Esophagus muscularis mucosa (tissue), 4 donors: ENCODE measurements around the gene ASAP2. TPM values are rescaled to one million over a fixed set of nuclear protein-coding genes. Genes with fewer than 3 reads are reported as not detected.

Experiments
- DNase-seq: peaks from one replicate; pipeline ENCODE4 v3.0.0-alpha.2; 2017; ENCODE audit errors: extremely low spot score
- H3K27ac ChIP-seq, 4 donors: fragments of 200-600 bp; sonication (generic); replicated peaks in 1 of 4; 1 replicate in 3 of 4; 2 replicates in 1 of 4; pipeline ENCODE4 v1.5.1; 2016 to 2019; ENCODE audit warnings: mild to moderate bottlenecking in 1 of 4
- H3K27me3 ChIP-seq, 4 donors: fragments of 200-600 bp; sonication (generic); one replicate each; pipeline versions ENCODE4 v1.5.1 to v1.6.0; 2016 to 2019
- H3K36me3 ChIP-seq, 4 donors: fragments of 200-600 bp; sonication (generic); one replicate each; pipeline ENCODE4 v1.5.1; 2016 to 2019
- H3K4me1 ChIP-seq, 4 donors: fragments of 200-600 bp; sonication (generic); one replicate each; pipeline ENCODE4 v1.5.1; 2016 to 2019
- H3K4me3 ChIP-seq, 4 donors: fragments of 200-600 bp; sonication (generic); 1 replicate in 2 of 4; 2 replicates in 2 of 4; pipeline ENCODE4 v1.5.1; 2016 to 2019; ENCODE audit warnings: mild to moderate bottlenecking in 4 of 4, moderate library complexity in 1 of 4
- H3K9me3 ChIP-seq, 4 donors: fragments of 200-600 bp; sonication (generic); 1 replicate in 3 of 4; 2 replicates in 1 of 4; pipeline ENCODE4 v1.5.1; 2016 to 2019
- EP300 ChIP-seq: sonication (generic); formaldehyde crosslinking; IDR thresholded peaks from one replicate; pipeline ENCODE4 v1.6.1; 2017; ENCODE audit warnings: antibody characterized with exemption
- POLR2A ChIP-seq: fragments of 450-650 bp; IDR thresholded peaks from one replicate; pipeline ENCODE4 v1.6.1; 2017; ENCODE audit warnings: antibody characterized with exemption, moderate library complexity, mild to moderate bottlenecking, low read depth
- POLR2AphosphoS5 ChIP-seq, 2 donors: sonication (generic); formaldehyde crosslinking; IDR thresholded peaks; one replicate each; pipeline ENCODE4 v1.6.1; 2017; ENCODE audit warnings: antibody characterized with exemption in 2 of 2
- WGBS: methylation state at CpG from one replicate; pipeline ENCODE4 v1.1.5; 2018; 5-methylcytosine and 5-hydroxymethylcytosine counted together
- intact Hi-C: fragments of 100-400 bp; cut with DNase I; formaldehyde crosslinking; loops from one replicate; pipeline ENCODE4 v1.15.1; 2023
- total RNA-seq, 4 donors: library from RNA; depleted of rRNA; stranded (reverse); fragments of >200 nt; gene quantifications; one replicate each; pipeline versions ENCODE4 v1.1.0 to v1.2.1, GENCODE V29; 2016
- TF ChIP-seq, protein P1 (sequence below), 3 experiments: fragments of 200-600 bp in 2 of 3; fragments of 450-650 bp in 1 of 3; sonication (generic) in 2 of 3; IDR thresholded peaks; one replicate each; pipeline ENCODE4 v1.5.1; 2017 to 2019; ENCODE audit warnings: antibody characterized with exemption in 3 of 3, mild to moderate bottlenecking in 2 of 3, moderate library complexity in 1 of 3

Gene ASAP2
- total RNA-seq, 4 donors from 2014 or later: 18.7 to 24.0 (median 21.3) TPM

DNA sequence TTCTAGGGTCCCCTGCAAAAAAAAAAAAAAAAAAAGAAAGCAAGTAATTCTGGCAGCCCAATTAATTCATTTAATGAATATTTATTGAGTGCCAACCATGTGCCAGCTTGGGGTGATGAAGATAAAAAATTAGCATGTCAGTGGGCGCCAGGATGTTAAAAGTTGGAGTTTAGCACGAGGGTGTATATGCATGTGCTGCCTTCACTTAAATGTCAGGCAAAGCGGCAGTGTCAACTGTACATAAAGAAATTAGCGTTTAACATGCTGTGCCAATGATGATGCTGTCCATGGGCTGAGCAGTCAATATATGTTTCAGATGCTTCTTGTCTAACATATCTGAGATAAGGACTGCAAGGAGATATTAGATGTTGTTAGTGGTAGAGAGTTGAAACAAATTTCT lies 49.5 kb downstream of the ASAP2 start:
- Histone ChIP-seq H3K4me1 (peaks cover 63 to 71% (median 68%) of the 10 kb centered on the region in 4 donors), H3K9me3 (no peaks in the 10 kb centered on the region), H3K4me3 (no peak overlapping the region), H3K36me3 (no peaks in the 10 kb centered on the region), H3K27ac (no peak overlapping the region), H3K27me3 (no peaks in the 10 kb centered on the region)
- WGBS: 79% methylated on average over 4 of the region's 4 CpGs
- intact Hi-C loops: no loop called here
- TF ChIP-seq POLR2A: no peak
- no peak for TF ChIP-seq POLR2AphosphoS5 (IDR thresholded peaks at IDR 0.05)
- no peak for TF ChIP-seq EP300
- TF ChIP-seq, protein P1, sequence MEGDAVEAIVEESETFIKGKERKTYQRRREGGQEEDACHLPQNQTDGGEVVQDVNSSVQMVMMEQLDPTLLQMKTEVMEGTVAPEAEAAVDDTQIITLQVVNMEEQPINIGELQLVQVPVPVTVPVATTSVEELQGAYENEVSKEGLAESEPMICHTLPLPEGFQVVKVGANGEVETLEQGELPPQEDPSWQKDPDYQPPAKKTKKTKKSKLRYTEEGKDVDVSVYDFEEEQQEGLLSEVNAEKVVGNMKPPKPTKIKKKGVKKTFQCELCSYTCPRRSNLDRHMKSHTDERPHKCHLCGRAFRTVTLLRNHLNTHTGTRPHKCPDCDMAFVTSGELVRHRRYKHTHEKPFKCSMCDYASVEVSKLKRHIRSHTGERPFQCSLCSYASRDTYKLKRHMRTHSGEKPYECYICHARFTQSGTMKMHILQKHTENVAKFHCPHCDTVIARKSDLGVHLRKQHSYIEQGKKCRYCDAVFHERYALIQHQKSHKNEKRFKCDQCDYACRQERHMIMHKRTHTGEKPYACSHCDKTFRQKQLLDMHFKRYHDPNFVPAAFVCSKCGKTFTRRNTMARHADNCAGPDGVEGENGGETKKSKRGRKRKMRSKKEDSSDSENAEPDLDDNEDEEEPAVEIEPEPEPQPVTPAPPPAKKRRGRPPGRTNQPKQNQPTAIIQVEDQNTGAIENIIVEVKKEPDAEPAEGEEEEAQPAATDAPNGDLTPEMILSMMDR (IDR thresholded peaks at IDR 0.05): no peak
- DNase-seq: no peak

DNA sequence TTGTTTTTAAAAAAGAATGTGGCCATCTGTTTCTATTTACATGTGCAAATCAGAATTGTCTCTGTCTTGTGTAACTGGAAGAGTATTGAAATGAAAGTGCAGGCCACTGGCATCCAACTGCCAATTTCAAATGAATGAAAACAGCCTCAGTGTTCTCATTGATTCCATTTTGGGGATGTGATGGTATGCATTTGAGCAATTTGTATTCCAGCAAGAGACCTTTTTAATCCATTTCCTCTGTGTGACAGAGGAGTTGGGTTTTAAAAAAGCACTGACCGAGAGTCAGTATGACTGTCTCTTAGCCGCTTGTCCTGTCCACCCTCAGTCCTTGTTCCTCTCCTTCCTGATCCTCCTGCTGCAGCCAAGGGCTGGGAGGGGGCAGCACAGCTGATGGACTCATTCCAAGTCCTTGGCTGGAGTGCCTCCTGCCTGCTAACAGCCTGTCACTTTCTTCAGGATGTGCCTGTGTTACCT lies 50.0 kb downstream of the ASAP2 start:
- WGBS: 44% methylated on average over 1 of the region's 2 CpGs
- H3K4me1 ChIP-seq: peaks cover 63 to 71% (median 68%) of the 10 kb centered on the region in 4 donors
- H3K27me3 ChIP-seq: no peaks in the 10 kb centered on the region
- H3K4me3 ChIP-seq: no peak overlapping the region
- H3K36me3 ChIP-seq: no peaks in the 10 kb centered on the region
- intact Hi-C loops: no loop called here
- no peak for DNase-seq
- no peaks in the 10 kb centered on the region for H3K9me3 ChIP-seq
- no peak for TF ChIP-seq EP300
- TF ChIP-seq, protein P1 (IDR thresholded peaks at IDR 0.05): no peak
- TF ChIP-seq POLR2AphosphoS5 (IDR thresholded peaks at IDR 0.05): no peak
- TF ChIP-seq POLR2A: no peak
- peak overlapping the region in 3 of 4 donors; percentile 25 to 61 (median 50) for H3K27ac ChIP-seq

DNA sequence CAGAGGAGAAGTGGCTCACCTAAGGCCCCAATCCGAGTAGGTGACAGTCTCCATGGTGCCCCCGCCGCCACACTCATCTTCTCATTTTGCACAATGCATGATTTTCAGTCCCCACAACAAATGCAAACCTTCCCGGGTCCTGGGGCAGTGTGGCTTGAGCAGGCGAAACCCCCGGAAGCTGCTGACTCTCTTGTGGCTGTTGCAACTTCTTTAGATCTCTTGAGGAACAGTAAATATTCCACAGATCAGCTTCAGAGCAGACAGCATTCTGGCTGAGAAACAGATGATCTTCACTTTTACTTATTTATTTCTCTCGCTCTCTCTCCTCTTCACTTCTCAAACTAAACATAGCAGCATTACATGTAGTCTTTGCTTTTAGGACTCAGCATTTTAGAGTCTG lies 51.9 kb downstream of the ASAP2 start:
- Histone ChIP-seq H3K4me3 (peak overlapping the region in 1 of 4 donors; percentile 14), H3K4me1 (peaks cover 73 to 81% (median 79%) of the 10 kb centered on the region in 4 donors), H3K36me3 (no peaks in the 10 kb centered on the region), H3K27ac (peak overlapping the region; percentile 52 to 74 (median 62)), H3K9me3 (no peaks in the 10 kb centered on the region), H3K27me3 (no peaks in the 10 kb centered on the region)
- 62% methylated on average over 7 of the region's 7 CpGs for WGBS
- TF ChIP-seq, protein P1 (IDR thresholded peaks at IDR 0.05): no peak
- no peak for TF ChIP-seq POLR2A
- TF ChIP-seq EP300: no peak
- no peak for TF ChIP-seq POLR2AphosphoS5 (IDR thresholded peaks at IDR 0.05)
- intact Hi-C loops: no loop called here
- DNase-seq: no peak

DNA sequence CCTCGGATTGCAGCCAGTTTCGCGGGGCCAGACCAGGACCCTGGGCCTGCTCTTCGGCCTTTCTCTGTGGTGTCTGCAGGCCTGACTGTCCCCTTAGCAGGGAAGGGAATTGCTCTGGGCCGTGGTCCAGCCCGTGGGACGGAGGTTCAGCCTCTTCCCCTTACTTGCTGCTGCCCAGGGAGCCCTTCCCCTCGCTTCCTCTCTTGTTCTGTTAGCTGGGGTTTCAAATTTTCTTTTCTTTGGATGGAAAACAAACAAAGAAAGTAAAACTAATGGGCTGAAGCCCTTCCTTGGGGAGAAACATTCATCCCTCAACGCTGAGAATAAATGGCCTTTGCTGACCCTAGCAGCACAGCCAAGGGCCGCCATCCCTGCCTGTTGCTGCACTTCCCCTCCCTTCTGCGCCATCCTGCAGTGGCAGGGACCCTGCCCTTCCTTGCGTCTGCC lies 52.4 kb downstream of the ASAP2 start:
- TF ChIP-seq, protein P1 (IDR thresholded peaks at IDR 0.05): no peak
- no peak for TF ChIP-seq POLR2A
- TF ChIP-seq POLR2AphosphoS5 (IDR thresholded peaks at IDR 0.05): no peak
- TF ChIP-seq EP300: no peak
- no peaks in the 10 kb centered on the region for H3K27me3 ChIP-seq
- DNase-seq: no peak
- intact Hi-C loops: no loop called here
- WGBS: 38% methylated on average over 12 of the region's 12 CpGs
- no peaks in the 10 kb centered on the region for H3K9me3 ChIP-seq
- H3K4me3 ChIP-seq: peak overlapping the region in 1 of 4 donors; percentile 14
- H3K4me1 ChIP-seq: peaks cover 78 to 86% (median 84%) of the 10 kb centered on the region in 4 donors
- peak overlapping the region; percentile 52 to 74 (median 62) for H3K27ac ChIP-seq
- no peaks in the 10 kb centered on the region for H3K36me3 ChIP-seq

DNA sequence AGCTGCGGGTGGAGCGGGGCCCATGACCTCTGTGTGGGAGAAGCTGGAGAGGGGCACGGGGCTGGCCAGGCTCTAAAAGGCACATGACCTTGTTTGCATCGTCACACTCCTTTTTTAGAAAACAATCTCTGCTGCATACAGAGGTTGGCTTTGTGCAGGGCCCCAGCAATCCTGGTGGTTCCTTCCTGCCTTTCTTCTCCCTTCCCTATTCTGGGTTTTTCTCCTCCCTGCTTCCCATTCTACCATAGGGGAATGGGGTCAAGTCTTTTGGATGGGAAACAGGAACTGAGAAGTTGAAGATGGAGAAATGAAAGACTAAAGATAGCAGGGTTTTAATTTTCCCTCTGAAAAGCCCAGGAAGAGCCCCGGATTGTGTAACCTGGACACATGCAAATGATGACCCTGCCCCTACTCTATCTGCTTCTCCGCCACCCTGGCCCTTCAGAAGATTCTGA lies 53.9 kb downstream of the ASAP2 start:
- no peak for DNase-seq
- intact Hi-C loops: no loop called here
- TF ChIP-seq POLR2AphosphoS5 (IDR thresholded peaks at IDR 0.05) (no peak), EP300 (no peak)
- H3K4me3 ChIP-seq: no peak overlapping the region
- H3K36me3 ChIP-seq: no peaks in the 10 kb centered on the region
- peak overlapping the region; percentile 52 to 74 (median 62) for H3K27ac ChIP-seq
- H3K4me1 ChIP-seq: peaks cover 87 to 94% (median 90%) of the 10 kb centered on the region in 4 donors
- WGBS: 72% methylated on average over 6 of the region's 6 CpGs
- no peaks in the 10 kb centered on the region for H3K9me3 ChIP-seq
- H3K27me3 ChIP-seq: no peaks in the 10 kb centered on the region
